ENCODE data around the gene VASP.

Gene VASP

DNA sequence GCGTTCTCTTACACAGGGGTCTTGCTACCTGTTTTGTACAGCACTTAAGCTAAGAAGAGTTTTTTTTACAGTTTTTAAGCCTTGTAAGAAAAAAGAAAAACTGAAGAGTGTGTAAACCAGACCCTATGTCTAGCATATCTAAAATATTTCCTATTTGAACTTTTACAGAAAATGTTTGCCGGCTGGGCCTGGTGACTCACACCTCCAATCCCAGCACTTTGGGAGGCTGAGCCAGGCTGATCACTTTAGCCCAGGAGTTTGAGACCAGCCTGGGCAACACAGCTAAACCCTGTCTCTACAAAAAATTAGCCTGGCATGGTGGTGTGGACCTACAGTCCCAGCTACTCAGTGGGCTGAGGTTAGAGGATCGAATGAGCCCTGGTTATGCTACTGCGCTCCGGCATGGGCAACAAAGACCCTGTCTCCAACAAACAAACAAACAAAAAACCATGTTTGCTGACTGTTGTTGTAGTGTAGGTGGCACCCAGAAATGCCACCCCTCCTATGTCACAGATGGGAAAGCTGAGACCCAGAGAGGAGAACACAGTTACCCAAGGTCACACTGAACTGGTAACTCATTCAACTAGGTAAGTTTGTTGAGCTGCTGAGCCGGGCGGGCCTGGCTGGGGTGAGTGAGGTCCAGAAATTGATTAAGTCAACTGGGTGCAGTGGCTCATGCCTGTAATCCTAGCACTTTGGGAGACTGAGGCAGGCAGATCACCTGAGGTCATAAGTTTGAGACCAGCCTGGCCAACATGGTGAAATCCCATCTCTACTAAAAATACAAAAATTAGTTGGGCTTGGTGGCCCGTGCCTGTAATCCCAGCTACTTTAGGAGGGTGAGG is 1.9 kb upstream of the VASP start:
- Histone ChIP-seq H3K4me2 (ENCODE audit: low read depth, low read length, poor library complexity, severe bottlenecking) (peak overlapping the region; percentile 88), H3K9me3 (ENCODE audit: insufficient read depth, low read depth, low read length) (no peaks in the 10 kb centered on the region), H3F3A (ENCODE audit: low read depth) (no peaks in the 10 kb centered on the region), H3K79me2 (ENCODE audit: insufficient read depth, low read length) (peaks cover 35% of the 10 kb centered on the region), H3K9ac (ENCODE audit: low read depth, low read length, poor library complexity, severe bottlenecking) (peak overlapping the region; percentile 100), H2AFZ (ENCODE audit: low read length) (no peak overlapping the region), H3K4me3 (ENCODE audit: low read length, poor library complexity, severe bottlenecking) (peak overlapping the region; percentile 99), H3K36me3 (ENCODE audit: insufficient read depth, low read length) (0 out of 2 replicates have a peak, but pooled peaks cover 4% of the 10 kb centered on the region), H3K9me2 (replicated peaks; ENCODE audit: low read depth, low read length) (no peaks in the 10 kb centered on the region), H3K4me1 (ENCODE audit: insufficient read depth, low read length, poor library complexity, severe bottlenecking) (peaks cover 18% of the 10 kb centered on the region), H4K20me1 (ENCODE audit: insufficient read depth, low read length, poor library complexity, severe bottlenecking) (peaks cover 24% of the 10 kb centered on the region), H3K27me3 (ENCODE audit: insufficient read depth, low read length, poor library complexity, severe bottlenecking) (peaks cover 13% of the 10 kb centered on the region)
- TF ChIP-seq, protein P1, sequence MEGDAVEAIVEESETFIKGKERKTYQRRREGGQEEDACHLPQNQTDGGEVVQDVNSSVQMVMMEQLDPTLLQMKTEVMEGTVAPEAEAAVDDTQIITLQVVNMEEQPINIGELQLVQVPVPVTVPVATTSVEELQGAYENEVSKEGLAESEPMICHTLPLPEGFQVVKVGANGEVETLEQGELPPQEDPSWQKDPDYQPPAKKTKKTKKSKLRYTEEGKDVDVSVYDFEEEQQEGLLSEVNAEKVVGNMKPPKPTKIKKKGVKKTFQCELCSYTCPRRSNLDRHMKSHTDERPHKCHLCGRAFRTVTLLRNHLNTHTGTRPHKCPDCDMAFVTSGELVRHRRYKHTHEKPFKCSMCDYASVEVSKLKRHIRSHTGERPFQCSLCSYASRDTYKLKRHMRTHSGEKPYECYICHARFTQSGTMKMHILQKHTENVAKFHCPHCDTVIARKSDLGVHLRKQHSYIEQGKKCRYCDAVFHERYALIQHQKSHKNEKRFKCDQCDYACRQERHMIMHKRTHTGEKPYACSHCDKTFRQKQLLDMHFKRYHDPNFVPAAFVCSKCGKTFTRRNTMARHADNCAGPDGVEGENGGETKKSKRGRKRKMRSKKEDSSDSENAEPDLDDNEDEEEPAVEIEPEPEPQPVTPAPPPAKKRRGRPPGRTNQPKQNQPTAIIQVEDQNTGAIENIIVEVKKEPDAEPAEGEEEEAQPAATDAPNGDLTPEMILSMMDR (conservative IDR thresholded peaks at IDR 0.05; ENCODE audit: low read length), result no peak
- TF ChIP-seq EZH2phosphoT487 (IDR thresholded peaks at IDR 0.05; ENCODE audit: borderline replicate concordance), result no peak

DNA sequence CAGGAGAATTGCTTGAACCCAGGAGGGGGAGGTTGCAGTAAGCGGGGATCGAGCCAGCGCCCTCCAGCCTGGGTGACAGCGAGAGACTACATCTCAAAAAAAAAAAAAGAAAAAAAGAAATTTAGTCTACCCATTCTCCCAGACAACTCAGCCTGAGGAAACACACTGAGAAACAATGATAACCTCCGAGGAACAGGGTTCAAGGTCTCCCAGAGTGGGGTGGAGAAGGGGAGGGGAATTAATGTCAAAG is 1.4 kb upstream of the VASP start:
- no peak for TF ChIP-seq EZH2phosphoT487 (IDR thresholded peaks at IDR 0.05; ENCODE audit: borderline replicate concordance)
- TF ChIP-seq, protein P1 (conservative IDR thresholded peaks at IDR 0.05; ENCODE audit: low read length), result no peak
- Histone ChIP-seq H3K9me3 (ENCODE audit: insufficient read depth, low read depth, low read length) (no peaks in the 10 kb centered on the region), H3K9me2 (replicated peaks; ENCODE audit: low read depth, low read length) (no peaks in the 10 kb centered on the region), H3F3A (ENCODE audit: low read depth) (no peaks in the 10 kb centered on the region), H3K9ac (ENCODE audit: low read depth, low read length, poor library complexity, severe bottlenecking) (peak overlapping the region; percentile 100), H4K20me1 (ENCODE audit: insufficient read depth, low read length, poor library complexity, severe bottlenecking) (peaks cover 29% of the 10 kb centered on the region), H3K27me3 (ENCODE audit: insufficient read depth, low read length, poor library complexity, severe bottlenecking) (peaks cover 13% of the 10 kb centered on the region), H2AFZ (ENCODE audit: low read length) (peak overlapping the region; percentile 73; the same call in 1 of the 2 replicates), H3K36me3 (ENCODE audit: insufficient read depth, low read length) (0 out of 2 replicates have a peak, but pooled peaks cover 4% of the 10 kb centered on the region), H3K4me2 (ENCODE audit: low read depth, low read length, poor library complexity, severe bottlenecking) (peak overlapping the region; percentile 88), H3K4me3 (ENCODE audit: low read length, poor library complexity, severe bottlenecking) (peak overlapping the region; percentile 99), H3K79me2 (ENCODE audit: insufficient read depth, low read length) (peaks cover 40% of the 10 kb centered on the region), H3K4me1 (ENCODE audit: insufficient read depth, low read length, poor library complexity, severe bottlenecking) (peaks cover 23% of the 10 kb centered on the region)

DNA sequence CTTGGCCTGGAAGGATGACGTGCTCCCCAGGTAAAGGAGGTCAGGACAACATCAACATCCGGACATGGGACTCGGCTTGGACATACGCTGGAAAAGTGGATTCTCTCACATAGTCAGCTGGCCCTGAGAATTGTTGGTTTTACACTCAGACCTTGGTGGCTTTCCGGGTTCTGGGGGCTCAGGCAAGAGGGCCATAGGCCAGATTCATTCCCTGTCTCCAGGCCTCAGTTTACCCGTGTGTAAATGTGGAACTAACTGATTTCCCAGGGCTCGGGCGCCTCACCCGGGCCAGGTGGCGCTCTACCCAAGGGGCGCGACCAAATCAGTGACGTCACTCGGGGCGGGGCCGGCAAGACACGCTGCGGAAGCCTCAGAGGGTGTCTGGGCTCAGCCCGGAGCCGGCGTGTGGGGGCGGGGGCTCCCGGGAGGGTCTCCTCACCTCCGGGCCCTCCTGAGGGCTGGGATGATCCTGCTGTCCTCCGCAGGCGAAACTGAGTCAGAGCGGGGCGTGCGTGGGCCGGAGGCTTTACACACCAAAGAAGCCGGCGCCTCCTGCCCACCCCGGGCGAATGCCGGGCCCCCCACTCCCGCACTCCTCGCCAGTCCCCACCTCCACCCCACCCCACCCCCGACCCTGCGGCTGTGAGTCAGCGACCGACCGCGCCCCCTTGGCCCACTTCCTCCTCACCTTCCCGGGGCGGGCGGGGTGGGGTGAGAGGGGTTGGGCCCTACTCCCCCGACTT is 862 bp upstream of the VASP start:
- no peaks in the 10 kb centered on the region for H3K9me3 ChIP-seq (ENCODE audit: insufficient read depth, low read depth, low read length)
- TF ChIP-seq EZH2phosphoT487 (IDR thresholded peaks at IDR 0.05; ENCODE audit: borderline replicate concordance), result no peak
- TF ChIP-seq, protein P1 (conservative IDR thresholded peaks at IDR 0.05; ENCODE audit: low read length), result peak; percentile 72
- H3K36me3 ChIP-seq (ENCODE audit: insufficient read depth, low read length), result 0 out of 2 replicates have a peak, but pooled peaks cover 4% of the 10 kb centered on the region
- peak overlapping the region; percentile 99 for H3K4me3 ChIP-seq (ENCODE audit: low read length, poor library complexity, severe bottlenecking)
- H3K27me3 ChIP-seq (ENCODE audit: insufficient read depth, low read length, poor library complexity, severe bottlenecking), result peaks cover 13% of the 10 kb centered on the region
- H3K4me1 ChIP-seq (ENCODE audit: insufficient read depth, low read length, poor library complexity, severe bottlenecking), result peaks cover 27% of the 10 kb centered on the region
- H3K9me2 ChIP-seq (replicated peaks; ENCODE audit: low read depth, low read length), result no peaks in the 10 kb centered on the region
- peak overlapping the region; percentile 95; the same call in 1 of the 2 replicates for H2AFZ ChIP-seq (ENCODE audit: low read length)
- H3K79me2 ChIP-seq (ENCODE audit: insufficient read depth, low read length), result peaks cover 45% of the 10 kb centered on the region
- H3K4me2 ChIP-seq (ENCODE audit: low read depth, low read length, poor library complexity, severe bottlenecking), result peak overlapping the region; percentile 88
- H3F3A ChIP-seq (ENCODE audit: low read depth), result no peaks in the 10 kb centered on the region
- H4K20me1 ChIP-seq (ENCODE audit: insufficient read depth, low read length, poor library complexity, severe bottlenecking), result peaks cover 34% of the 10 kb centered on the region
- peak overlapping the region; percentile 100 for H3K9ac ChIP-seq (ENCODE audit: low read depth, low read length, poor library complexity, severe bottlenecking)
